ENCODE results near the gene RANBP1. TPM values are rescaled to one million over a fixed set of nuclear protein-coding genes. Genes with fewer than 3 reads are reported as not detected.
"Not testable (repeated sequence)": the region's sequence is repeated elsewhere in the genome, so short reads cannot be mapped to it uniquely, and the experiment has no call there.

RANBP1 gene
- total RNA-seq, 1 donor from 2014 or later: 90.6 TPM

DNA sequence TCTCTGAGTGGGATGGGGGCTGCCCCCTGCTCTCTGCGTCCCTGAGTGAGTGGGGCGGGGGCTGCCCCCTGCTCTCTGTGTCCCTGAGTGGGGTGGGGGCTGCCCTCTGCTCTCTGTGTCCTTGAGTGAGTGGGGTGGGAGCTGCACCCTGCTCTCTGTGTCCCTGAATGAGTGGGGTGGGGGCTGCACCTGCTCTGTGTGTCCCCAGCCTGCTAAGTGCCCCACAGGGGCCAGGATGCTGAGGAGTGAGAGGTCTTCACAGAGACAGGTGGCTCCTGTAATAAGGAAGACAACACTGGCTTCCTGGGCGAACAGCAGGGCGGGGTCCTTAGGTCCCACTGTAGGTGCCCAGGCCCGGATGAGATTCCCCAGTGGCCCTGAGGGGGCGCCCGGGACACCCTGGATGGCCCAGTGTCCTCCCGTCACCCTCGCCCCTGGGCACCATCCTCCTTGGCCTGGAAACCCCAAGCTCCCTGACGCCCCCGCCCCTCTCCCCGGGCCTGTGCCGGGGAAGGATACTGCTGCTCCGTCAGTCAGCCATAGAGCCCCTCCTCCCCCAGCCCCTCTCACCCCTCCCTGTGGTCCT, 38.8 kb downstream of the RANBP1 start:
- no peak for DNase-seq

DNA sequence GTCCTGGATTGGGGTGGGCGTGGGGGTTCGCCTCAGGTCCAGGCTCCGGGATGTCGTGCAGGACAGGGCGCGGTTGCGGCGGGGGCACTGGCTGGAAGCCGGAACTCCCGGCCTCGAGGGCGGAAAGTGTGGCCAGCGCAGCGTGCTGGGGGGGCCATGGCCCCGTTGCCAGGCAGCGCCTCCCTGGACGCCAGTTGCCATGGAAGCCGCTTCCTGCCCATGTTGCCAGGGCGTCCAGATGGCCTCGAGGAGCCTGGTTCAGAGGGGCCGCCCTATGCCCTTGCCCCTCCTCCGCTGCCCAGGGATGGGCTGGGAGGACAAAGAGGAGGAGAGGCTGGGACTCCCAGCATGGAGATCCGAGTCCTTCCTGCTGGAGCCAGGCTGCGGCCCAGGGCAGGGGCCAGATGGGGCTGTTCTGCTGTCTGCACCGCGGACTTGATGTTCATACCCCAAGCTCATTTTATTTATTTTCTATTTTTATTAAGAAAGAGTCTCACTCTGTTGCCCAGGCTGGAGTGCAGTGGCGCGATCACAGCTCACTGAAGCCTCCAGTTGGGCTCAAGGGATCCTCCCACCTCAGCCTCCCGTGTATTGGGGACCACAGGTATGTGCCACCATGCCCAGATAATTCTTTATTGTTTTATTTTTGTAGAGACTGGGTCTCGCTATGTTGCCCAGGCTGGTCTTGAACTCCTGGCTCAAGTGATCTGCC, 39.6 kb downstream of the RANBP1 start:
- DNase-seq: no peak

DNA sequence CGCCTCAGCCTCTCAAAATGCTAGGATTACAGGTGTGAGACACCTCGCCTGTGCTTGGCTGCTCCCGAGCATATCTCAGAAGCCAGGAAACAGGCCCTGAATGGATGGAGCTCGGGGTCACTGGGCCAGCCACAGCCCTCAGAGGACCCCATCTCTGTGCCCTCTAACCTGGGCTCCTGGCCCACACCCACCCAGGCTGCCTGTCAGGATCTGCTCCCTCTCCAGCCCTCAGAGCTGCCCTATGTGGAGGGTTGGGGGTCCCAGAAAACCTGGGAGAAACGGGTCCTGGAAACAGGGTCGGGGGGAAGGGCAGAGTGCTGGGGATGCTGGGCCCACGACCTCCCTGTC, 40.1 kb downstream of the RANBP1 start:
- DNase-seq: no peak

DNA sequence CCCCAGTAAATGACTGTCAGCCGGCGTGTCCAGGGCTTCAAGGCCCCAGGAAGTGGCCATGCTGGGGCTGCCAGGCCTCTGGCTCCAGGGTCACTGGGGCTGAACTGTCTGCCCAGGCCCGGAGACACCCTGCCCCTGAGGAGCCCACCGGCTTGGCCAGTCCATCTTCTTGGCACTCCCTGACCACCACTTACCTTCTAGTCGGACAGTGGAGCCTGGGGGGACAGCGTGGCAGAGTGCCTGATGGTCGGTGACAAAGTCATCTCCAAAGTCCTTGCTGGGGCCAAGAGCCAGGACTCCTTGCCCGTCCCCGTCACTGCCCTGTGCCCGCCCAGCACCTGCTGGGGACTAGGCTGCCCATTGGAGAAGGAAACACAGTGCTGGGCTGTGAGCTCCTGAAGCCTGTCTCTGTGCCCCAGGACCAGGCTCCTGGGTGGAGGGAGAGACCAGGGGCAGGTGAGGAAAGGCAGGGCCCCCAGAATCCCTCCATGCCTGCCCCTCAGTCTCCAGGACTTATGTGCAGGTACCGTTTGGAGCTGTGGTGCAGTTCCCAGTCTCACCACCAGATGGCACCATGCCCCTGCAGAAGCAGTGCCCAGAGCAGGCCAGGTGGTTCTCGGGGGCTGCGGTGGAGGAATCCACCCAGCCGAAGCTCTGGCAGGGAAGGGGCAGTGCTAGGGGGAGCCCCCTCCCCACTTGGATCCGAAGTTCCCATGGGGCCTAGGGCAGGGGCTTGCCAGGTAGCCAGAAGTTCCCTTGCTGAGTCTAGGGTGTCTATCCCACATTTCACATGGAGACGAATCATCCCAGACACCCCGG, 40.9 kb downstream of the RANBP1 start:
- peak; percentile 60 for DNase-seq

DNA sequence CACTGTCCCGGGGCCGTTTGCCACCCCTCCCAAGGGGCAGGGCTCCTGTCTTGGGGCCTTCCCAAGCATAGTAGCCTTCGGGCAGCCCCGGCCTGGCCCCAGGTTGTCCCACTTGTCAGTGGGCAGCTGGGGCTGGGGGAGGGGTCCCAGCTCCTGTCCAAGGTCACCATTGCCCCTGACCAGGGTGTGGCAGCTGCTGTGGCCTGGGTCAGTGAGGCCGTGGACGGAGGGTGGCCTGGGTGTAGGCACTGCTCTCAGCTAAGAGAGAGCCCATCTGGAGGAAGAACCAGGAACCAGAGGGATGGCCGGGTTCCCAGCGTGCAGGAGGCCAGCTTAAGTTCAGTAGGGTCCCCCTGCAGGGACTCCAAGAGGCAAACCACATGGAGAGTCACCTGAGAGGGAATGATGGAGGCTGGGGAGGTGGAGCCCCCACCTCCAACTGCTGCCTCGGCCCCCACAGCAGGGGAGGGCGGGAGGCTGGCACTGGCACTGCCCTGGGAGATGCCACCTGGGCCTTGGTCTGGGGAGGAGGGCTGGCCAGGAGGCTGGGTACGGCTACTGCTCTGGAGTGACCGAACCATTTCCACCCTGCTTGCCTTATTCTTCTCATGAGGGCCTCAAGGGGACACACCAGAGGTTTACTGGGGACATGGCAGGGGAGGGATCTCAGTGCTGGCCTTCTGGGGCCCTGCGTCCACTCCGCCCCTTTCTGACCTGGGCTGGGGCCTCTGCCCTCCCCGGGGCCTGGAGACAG, 41.7 kb downstream of the RANBP1 start:
- no peak for DNase-seq

DNA sequence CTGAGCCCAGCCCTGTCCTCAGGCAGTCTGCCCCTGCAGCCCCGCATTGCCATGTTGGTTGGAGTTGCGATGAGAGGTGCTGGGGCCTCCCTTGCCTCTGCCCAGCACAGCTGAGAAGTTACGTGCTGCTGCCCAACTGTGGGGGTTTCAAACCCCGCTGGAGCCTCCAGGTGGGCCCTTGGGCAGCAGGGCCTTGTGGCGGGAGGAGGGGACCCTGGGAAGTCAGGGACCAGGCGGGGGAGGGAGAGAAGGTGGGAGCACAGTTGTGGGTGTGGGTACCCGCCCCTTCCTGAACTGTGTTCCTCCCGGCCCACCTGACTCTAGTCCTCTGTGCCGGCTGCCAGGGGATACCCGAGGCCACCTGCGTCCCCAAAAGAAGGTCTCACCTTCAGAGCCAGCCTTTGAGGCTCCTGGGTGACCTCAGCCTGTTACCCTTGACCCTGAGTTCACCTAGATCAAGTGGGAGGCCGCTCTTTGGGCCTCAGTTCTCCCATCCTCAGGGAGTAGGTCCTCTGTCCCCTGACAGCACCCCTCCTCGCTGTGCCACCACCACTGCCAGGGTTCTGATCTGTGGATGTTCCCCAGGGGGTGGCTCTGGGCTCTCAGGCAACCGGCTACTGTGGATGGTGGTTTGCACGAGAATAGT, 42.6 kb downstream of the RANBP1 start:
- no peak for DNase-seq

DNA sequence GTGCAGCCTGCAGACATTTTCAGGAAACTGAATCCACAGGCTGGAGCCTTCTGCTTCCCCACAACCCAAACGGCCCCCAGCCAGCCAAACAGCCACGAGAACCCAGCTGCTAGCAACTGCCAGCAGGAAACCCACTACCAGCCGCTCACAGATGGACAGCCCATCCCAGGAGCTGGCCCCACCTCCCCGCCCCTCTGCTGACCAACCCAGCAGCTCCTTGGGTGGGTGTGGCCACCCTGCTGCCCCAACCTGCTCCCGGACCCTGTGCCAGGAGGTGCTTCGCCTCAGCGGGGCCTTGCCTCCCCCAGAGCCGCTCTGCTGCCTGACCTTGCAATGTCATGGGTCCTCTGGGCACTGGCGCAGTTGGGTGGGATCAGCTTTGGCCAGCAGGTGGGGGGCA, 43.2 kb downstream of the RANBP1 start:
- no peak for DNase-seq

DNA sequence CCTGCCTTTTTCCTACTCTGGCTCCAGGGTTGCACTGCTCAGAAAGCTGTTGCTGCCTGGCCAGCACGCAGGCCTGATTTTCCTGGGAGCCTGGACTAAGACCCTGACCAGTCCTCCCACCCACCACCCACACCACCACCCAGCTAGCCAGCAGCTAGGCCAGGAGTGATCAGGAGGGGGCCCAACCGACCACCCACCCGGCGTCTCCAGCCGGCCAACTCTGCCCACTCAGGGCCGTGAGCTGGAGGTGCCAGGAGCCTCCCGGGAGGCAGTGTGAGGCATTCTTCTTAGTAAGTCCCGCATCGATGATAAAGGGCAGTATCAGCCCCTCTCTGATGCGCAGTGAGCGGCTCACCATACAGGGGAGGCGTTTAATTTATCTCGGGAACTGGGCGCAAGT, 43.6 kb downstream of the RANBP1 start:
- not testable (repeated sequence) for DNase-seq

DNA sequence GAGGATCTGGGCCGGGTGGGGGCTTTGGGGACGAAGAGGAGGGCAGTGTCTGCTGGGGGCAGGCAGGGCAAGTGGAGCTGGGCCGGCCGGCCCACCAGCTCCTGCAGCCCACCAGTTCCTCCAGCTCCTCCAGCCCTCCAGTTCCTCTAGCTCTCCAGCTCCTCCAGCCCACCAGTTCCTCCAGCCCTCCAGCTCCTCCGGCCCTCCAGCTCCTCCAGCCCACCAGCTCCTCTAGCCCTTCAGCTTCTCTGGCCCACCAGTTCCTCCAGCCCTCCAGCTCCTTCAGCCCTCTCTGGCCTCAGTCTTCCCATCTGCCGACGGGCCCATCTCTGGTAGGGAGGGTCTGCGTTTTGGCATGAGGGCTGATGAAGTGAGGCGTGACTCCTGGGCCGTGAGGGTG, 44.1 kb downstream of the RANBP1 start:
- DNase-seq: no peak

DNA sequence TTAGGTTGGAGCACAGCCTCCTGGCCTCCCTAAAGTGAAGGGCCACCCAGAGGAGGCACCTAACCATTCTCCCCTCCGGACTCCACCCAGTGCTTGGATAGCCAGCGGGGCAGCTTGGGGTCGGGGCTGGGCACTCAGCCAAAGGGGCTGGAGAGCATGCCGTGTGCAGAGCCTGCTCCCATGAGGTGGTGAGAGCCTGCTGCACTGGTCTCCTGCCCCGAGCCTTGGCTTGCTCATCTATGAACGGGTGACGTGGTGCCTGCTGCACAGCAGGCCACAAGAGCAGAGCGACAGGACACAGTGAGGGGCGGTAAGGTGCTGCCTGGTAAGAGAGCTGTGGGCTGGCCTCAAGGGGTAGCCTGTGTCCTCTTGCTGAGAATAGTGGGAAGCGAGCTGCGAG, 49.0 kb downstream of the RANBP1 start:
- no peak for DNase-seq

DNA sequence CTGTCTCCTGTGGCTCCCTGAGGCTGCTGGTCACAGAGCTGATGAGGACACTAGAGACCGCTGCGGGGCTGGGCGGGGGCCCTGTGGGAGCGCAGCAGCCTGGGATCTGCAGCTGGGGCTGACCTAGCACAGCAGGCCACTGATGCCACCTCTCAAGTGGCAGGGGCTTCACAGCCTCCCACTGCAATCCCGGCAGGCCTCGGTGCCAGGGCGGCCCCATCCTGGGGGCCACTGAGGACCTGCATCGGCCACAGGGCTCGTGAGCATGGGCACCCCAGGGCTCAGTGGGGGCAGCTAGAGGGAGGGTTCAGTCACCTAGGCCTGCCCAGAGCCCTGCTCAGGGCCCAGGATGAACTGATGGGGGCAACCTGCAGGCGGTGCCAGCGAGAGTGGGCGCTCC, 49.5 kb downstream of the RANBP1 start:
- no peak for DNase-seq

DNA sequence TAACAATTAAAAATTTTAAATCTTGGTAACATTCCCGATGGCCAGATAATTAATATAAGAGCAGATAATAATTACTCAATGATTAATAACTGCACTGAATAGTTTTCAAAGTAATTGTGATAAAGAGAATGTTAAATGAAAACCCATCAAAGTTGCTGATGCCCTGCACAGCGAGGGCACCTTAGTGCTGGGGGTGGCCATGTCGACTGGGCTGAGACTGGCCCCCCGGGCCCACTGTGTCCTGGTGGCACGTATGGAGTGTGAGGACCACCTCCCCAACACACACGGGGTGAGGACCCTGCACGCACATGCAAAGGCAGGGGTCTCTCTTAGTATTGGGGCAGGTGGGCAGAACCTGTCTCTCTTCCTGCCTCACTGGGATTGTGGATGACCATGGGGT, 50.0 kb downstream of the RANBP1 start:
- no peak for DNase-seq

DNA sequence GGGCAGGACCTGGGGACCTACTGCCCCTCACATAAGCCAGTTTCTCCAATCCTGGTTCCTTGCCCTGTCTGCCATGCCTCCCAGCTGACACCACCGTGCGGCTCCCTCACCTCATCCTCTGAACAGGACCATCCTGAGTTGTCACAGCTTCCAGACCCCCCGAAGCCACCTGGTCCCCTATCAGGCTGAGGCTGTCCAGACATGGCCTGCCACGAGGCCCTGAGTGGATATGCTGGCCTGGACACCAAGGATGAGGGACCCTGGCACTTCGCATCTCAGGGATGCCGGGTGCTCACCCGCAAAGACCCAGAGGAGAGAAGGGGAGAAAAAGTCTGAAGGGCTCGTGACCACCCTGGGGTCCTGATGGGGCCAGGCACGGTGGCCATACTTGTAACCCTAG, 50.8 kb downstream of the RANBP1 start:
- no peak for DNase-seq

DNA sequence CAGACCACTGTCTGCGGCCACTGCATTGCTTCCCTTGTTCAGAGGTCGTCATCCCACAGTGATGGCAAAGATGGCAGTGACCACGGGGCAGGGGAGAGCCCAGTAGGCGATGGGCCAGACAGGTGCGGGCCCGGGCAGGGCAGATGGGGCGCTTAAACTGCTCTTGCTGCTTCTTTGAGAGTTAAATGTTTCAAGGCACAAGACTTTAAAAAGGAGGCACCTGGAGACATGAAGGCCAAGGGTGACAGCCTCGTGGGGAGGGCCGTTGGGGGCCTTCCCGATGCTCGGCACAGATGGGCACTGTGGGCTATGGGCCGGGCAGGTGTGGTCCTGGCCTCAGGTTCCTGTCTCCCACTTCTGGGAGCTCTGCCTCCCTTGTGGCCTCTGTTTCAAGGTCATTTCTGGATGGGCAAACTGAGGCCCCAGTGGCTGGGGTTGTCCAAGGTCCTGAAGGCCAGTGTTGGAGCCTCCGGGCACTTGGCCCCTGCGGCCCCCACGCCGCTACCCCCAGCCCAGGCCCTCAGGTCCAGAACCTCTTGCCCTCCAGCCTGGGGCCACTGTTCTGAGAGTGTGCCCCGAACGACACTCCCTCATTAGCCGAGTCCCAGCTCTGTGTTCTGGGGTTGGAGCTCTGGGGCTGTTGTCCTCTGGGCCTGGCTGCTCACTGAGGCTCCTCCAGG, 51.9 kb downstream of the RANBP1 start:
- no peak for DNase-seq

DNA sequence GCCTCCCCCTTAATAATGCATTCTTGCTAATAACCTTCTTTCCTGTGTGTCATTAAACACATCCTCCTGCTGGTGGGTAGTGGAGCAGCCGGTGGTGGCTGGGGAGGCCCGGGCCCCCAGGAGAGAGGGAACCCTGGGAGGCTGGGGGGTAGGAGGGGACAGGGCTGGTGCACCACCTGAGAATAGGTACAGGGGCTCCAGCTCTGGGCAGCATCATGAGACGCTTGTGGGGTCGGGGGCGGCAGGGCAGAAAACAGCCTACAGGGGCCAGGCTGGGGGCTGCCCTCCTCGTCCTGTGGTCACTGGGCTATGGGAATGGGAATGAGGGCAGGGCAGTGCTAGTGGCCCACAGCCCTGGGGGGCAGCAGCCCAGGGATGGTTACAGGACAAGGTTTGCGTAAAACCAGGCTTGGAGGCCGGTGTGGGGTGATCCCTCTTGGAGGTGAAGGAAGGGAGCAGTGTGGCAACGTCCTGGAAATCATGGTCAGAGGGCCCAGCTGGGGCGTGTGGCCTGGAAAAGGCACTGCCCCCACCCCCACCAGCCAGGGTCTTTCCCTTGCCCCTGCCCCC, 53.4 kb downstream of the RANBP1 start:
- no peak for DNase-seq

DNA sequence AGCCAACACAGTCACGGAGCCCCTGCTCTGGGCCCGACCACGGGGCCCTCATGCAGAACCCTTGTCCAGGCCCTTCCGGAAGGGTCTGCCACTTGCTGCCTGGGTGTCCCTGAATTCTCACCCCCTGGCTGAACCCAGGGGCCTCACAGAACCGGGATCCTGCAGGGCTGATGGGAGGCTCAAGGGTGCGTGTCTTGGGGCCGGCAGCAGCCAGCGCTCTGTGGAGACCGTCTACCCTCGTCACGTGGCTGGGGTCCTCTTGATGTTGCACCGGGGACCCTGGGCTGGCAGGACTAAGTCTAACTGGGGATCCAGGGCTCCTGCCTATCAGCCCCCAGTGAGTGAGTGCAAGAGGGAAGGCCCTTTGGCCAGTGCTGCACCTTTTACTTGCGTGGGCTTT, 54.3 kb downstream of the RANBP1 start:
- no peak for DNase-seq

DNA sequence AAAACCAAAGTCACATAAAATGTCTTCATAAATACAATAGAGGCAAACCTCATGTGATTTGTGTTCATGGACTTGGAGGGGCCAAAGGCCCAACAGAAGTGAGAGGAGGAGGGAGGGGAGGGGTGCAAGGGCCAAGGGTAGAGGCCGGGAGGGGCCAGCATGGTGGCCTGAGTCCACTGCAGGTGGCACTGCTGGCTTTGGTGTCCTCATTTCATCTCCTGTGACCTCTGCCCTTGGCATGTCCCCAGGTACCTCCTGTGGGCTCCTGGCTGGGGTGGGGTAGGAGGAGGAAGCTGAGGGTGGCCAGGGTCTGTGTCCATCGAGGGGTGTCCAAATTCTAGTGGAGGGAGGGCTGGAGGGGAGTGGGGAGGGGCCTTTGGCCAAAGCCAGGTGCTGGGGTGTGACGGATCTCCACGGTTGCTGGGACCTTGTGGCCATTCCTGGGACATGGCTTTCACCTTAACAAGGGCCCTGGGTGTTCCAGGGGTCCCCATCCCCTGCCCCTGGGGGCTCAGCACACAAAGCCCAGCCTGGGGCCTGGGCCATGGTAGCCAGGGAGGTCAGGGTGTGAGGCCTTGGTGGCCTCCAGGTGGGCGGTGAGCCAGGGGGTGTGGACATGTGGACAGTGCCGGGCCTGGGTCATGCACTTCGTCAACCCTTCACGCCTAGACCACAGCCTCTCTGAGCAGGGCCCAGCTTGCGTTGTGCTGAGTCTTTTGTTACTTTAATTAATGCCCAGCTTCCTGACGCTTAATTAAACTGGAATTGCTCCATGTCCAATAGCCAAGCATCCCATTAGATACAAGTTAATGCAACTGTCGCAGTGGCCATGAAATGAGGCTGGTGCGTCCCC, 55.6 kb downstream of the RANBP1 start:
- DNase-seq: no peak

DNA sequence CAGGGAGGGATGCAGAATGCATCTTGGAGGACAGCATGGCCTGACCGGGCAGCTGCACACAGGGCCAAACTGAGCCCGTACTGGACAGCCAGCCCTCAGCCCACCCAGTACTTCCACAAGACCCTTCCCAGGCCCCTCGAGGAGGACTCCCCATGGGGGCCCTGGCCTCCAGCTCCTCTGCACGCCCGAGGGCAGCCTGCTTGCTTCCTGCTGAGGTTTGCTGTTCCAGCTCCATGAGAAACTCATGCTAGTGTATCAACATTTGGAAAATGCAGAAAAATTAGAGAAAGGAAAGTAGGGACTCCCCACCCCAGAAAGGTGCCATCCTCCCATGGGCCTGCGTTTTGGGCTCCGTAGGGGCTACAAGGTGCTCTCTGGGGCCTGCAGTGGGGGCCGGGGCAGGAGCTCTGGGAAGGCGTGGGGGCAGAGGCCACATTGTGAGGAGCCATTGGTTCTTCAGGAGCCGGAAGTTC, 56.3 kb downstream of the RANBP1 start:
- no peak for DNase-seq

DNA sequence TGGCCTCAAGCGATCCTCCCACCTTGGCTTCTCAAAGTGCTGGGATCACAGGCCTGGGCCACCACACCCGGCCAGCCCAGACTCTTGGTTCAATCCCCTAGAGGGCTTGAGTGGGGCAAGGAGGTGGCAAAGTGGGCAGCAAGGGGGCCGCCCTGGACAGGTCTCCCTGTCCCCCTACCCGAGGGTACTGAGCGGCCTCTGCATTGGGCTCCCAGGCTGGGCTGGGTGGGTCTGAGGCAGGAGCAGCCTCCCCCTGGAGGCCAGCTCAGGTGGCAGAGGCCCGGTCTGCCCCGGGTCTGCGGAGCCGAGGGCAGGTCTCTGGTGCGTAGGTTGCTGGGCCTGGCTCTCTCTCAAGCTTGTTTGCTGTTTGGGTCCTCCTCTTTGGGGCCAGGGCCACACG, 57.3 kb downstream of the RANBP1 start:
- no peak for DNase-seq

DNA sequence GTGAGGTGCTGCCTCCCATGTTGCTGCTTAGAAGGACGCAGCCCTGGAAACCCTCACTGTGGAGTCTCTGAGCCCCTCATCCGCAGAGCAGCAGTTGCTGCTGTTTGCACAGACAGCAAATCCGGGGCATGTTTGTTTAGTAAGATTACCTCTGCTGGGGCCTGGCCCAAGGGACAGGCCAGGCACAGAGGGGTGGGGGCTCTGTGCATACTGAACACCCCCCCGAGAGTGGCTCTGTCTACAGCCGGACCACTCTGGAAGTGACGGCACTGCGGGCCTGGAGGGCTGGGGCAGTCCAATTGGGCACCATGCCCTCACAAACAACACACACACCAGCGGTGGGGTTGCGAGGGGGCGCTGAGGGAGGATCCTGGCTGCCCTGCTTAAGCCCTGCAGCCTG, 57.9 kb downstream of the RANBP1 start:
- DNase-seq: no peak

All from occipital lobe (tissue), 2 donors.